GM18511 (cell line): ENCODE results near the gene SCARF2.
"Not testable (repeated sequence)": the region's sequence is repeated elsewhere in the genome, so short reads cannot be mapped to it uniquely, and the experiment has no call there.

Experiments used
- ATAC-seq: cut with Tn5 transposase; IDR thresholded peaks from one replicate; pipeline ENCODE4 v1.9.1; 2021; ENCODE audit warnings: mild to moderate bottlenecking, moderate library complexity; ENCODE audit not compliant: unreplicated experiment

Gene SCARF2

GRCh38 chr22:20430101-20430719 lies 7.4 kb downstream of the SCARF2 start:
- no peak for ATAC-seq

- no peak for ATAC-seq
Measured at GRCh38 chr22:20429254-20430100, 8.1 kb downstream of the SCARF2 start.

GRCh38 chr22:20428496-20429253 lies 8.9 kb downstream of the SCARF2 start:
- no peak for ATAC-seq

- ATAC-seq, result no peak
Measured at GRCh38 chr22:20427945-20428417, 9.6 kb downstream of the SCARF2 start.

- ATAC-seq, result no peak
Measured at GRCh38 chr22:20427104-20427944, 10.3 kb downstream of the SCARF2 start.

GRCh38 chr22:20426259-20426615 lies 11.4 kb downstream of the SCARF2 start:
- ATAC-seq, result no peak

GRCh38 chr22:20425566-20426258 lies 11.9 kb downstream of the SCARF2 start:
- no peak for ATAC-seq

- ATAC-seq, result no peak
Measured at GRCh38 chr22:20424932-20425565, 12.6 kb downstream of the SCARF2 start.

GRCh38 chr22:20424568-20424931 lies 13.1 kb downstream of the SCARF2 start:
- ATAC-seq, result no peak

GRCh38 chr22:20423906-20424551 lies 13.6 kb downstream of the SCARF2 start:
- no peak for ATAC-seq

GRCh38 chr22:20423008-20423905 lies 14.4 kb downstream of the SCARF2 start:
- no peak for ATAC-seq

- no peak for ATAC-seq
Measured at GRCh38 chr22:20422271-20423007, 15.2 kb downstream of the SCARF2 start.

GRCh38 chr22:20421507-20421874 lies 16.1 kb downstream of the SCARF2 start:
- ATAC-seq, result no peak

GRCh38 chr22:20420157-20420842 lies 17.3 kb downstream of the SCARF2 start:
- ATAC-seq, result no peak

- no peak for ATAC-seq
Measured at GRCh38 chr22:20419664-20419951, 18.0 kb downstream of the SCARF2 start.

GRCh38 chr22:20418211-20418788 lies 19.3 kb downstream of the SCARF2 start:
- no peak for ATAC-seq

GRCh38 chr22:20415699-20416098 lies 21.9 kb downstream of the SCARF2 start:
- ATAC-seq, result not testable (repeated sequence)
